Sigmoid colon (tissue), 7 donors: Measurements from ENCODE around the gene NLRP1. TPM values are rescaled to one million over a fixed set of nuclear protein-coding genes. Genes with fewer than 3 reads are reported as not detected.
A peak's percentile ranks its signal among the peaks of the same experiment; 100 is the strongest.

Experiments used
- DNase-seq: peaks from one replicate; pipeline ENCODE4 v3.0.0-alpha.2; 2019
- H3K27ac ChIP-seq, 4 donors: fragments of 200-600 bp; sonication (generic); one replicate each; pipeline ENCODE4 v1.5.1; 2016 to 2019; ENCODE audit warnings: mild to moderate bottlenecking in 1 of 4
- H3K27me3 ChIP-seq, 3 donors: fragments of 200-600 bp; sonication (generic); one replicate each; pipeline ENCODE4 v1.5.1; 2019; ENCODE audit warnings: mild to moderate bottlenecking in 1 of 3
- H3K36me3 ChIP-seq, 4 donors: fragments of 200-600 bp; sonication (generic); one replicate each; pipeline ENCODE4 v1.5.1; 2016 to 2019
- H3K4me1 ChIP-seq, 4 donors: fragments of 200-600 bp; sonication (generic); one replicate each; pipeline ENCODE4 v1.5.1; 2017 to 2019
- H3K4me3 ChIP-seq, 4 donors: fragments of 200-600 bp; sonication (generic); one replicate each; pipeline ENCODE4 v1.5.1; 2017 to 2019; ENCODE audit warnings: mild to moderate bottlenecking in 2 of 4, moderate library complexity in 1 of 4
- H3K9me3 ChIP-seq, 4 donors: fragments of 200-600 bp in 3 of 4; sonication (generic) in 3 of 4; one replicate each; pipeline versions ENCODE4 v1.5.1 to v1.6.1; 2013 to 2019
- CTCF ChIP-seq, 4 experiments: fragments of 450-650 bp in 3 of 4; fragments of 200-600 bp in 1 of 4; IDR thresholded peaks; one replicate each; pipeline ENCODE4 v1.5.1; 2016 to 2019; ENCODE audit warnings: antibody characterized with exemption in 4 of 4, mild to moderate bottlenecking in 3 of 4, moderate library complexity in 2 of 4
- EP300 ChIP-seq, 4 donors: sonication (generic); formaldehyde crosslinking; IDR thresholded peaks; one replicate each; pipeline ENCODE4 v1.6.1; 2017; ENCODE audit warnings: antibody characterized with exemption in 4 of 4
- POLR2A ChIP-seq, 2 donors: fragments of 450-650 bp; IDR thresholded peaks; one replicate each; pipeline ENCODE4 v1.6.1; 2016; ENCODE audit warnings: antibody characterized with exemption in 2 of 2, mild to moderate bottlenecking in 2 of 2, moderate library complexity in 2 of 2
- POLR2AphosphoS5 ChIP-seq, 4 donors: sonication (generic); formaldehyde crosslinking; IDR thresholded peaks; one replicate each; pipeline ENCODE4 v1.6.1; 2017; ENCODE audit warnings: antibody characterized with exemption in 4 of 4
- WGBS, 2 donors: extraction: QIAGEN DNeasy Blood & Tissue Kit; methylation state at CpG; one replicate each; pipeline ENCODE4 v1.1.7; 2013; 5-methylcytosine and 5-hydroxymethylcytosine counted together
- intact Hi-C: fragments of 100-400 bp; cut with DNase I; formaldehyde crosslinking; loops from one replicate; pipeline ENCODE4 v1.15.1; 2023
- polyA plus RNA-seq, 3 donors: library from polyadenylated mRNA; stranded (reverse); fragments of 200-250 nt; gene quantifications; one replicate each; pipeline ENCODE4 v1.2.3, GENCODE V29; 2013
- total RNA-seq, 4 donors: library from RNA; depleted of rRNA; stranded (reverse); fragments of >200 nt; gene quantifications; one replicate each; pipeline ENCODE4 v1.1.0, GENCODE V29; 2016
- donor health status: healthy with polysubstance abuse.
- donor health status: Bipolar disorder and iron deficiency.
- donor health status: healthy.

NLRP1 gene
- total and polyA plus RNA-seq, 7 donors = 1.8 to 70.3 (median 25.0) TPM

GRCh38 chr17:5585836-5586521 is 1.7 kb upstream of the NLRP1 start:
- intact Hi-C loops = loop anchor here (5.0 kb wide), 2 partner anchors 121 to 851 kb away; partner anchors contain the start of gene AIPL1
- no peak for DNase-seq
- 7 to 27% methylated on average over 11 of the region's 11 CpGs for WGBS, 2 donors
- no peaks in the 10 kb centered on the region for H3K9me3 ChIP-seq
- H3K27ac ChIP-seq = peak overlapping the region in 2 of 4 donors; percentile 79 to 84
- no peaks in the 10 kb centered on the region for H3K27me3 ChIP-seq
- TF ChIP-seq CTCF (IDR thresholded peaks at IDR 0.05) (no peak), POLR2AphosphoS5 (IDR thresholded peaks at IDR 0.05) (no peak), EP300 (IDR thresholded peaks at IDR 0.05) (no peak), POLR2A (IDR thresholded peaks at IDR 0.05) (no peak)
- peaks cover 0 to 11% (median 5%) of the 10 kb centered on the region in 4 donors for H3K36me3 ChIP-seq
- H3K4me1 ChIP-seq = peaks cover 0 to 32% (median 20%) of the 10 kb centered on the region in 4 donors
- no peak overlapping the region for H3K4me3 ChIP-seq

- 88 to 94% methylated on average over 11 of the region's 11 CpGs for WGBS, 2 donors
- peaks cover 0 to 13% (median 6%) of the 10 kb centered on the region in 4 donors for H3K36me3 ChIP-seq
- no peak overlapping the region for H3K4me3 ChIP-seq
- H3K27ac ChIP-seq = peak overlapping the region; percentile 75 to 84 (median 80)
- H3K27me3 ChIP-seq = no peaks in the 10 kb centered on the region
- H3K4me1 ChIP-seq = peaks cover 0 to 32% (median 20%) of the 10 kb centered on the region in 4 donors
- intact Hi-C loops = loop anchor here (5.0 kb wide), 2 partner anchors 122 to 852 kb away; partner anchors contain the start of gene AIPL1
- no peak for DNase-seq
- no peaks in the 10 kb centered on the region for H3K9me3 ChIP-seq
- TF ChIP-seq POLR2AphosphoS5 (IDR thresholded peaks at IDR 0.05) (no peak), EP300 (IDR thresholded peaks at IDR 0.05) (no peak), CTCF (IDR thresholded peaks at IDR 0.05) (no peak), POLR2A (IDR thresholded peaks at IDR 0.05) (no peak)
Measured at GRCh38 chr17:5585287-5585794, 1.0 kb upstream of the NLRP1 start.

GRCh38 chr17:5583426-5584382 is 605 bp downstream of the NLRP1 start:
- WGBS, 2 donors = 61 to 74% methylated on average over 21 of the region's 21 CpGs
- Histone ChIP-seq H3K4me1 (peaks cover 0 to 32% (median 20%) of the 10 kb centered on the region in 4 donors), H3K27me3 (no peaks in the 10 kb centered on the region), H3K36me3 (peaks cover 0 to 22% (median 6%) of the 10 kb centered on the region in 4 donors), H3K9me3 (no peaks in the 10 kb centered on the region), H3K4me3 (peak overlapping the region; percentile 37 to 52 (median 50)), H3K27ac (peak overlapping the region; percentile 75 to 84 (median 80))
- intact Hi-C loops = no loop called here
- no peak for DNase-seq
- TF ChIP-seq POLR2AphosphoS5 (IDR thresholded peaks at IDR 0.05) (peak in 2 of 4 donors; percentile 6 to 10), CTCF (IDR thresholded peaks at IDR 0.05) (no peak), POLR2A (IDR thresholded peaks at IDR 0.05) (no peak), EP300 (IDR thresholded peaks at IDR 0.05) (no peak)

GRCh38 chr17:5582209-5583185 is 1.8 kb downstream of the NLRP1 start:
- H3K4me3 ChIP-seq = no peak overlapping the region
- H3K27ac ChIP-seq = peak overlapping the region in 2 of 4 donors; percentile 75 to 84
- intact Hi-C loops = no loop called here
- H3K4me1 ChIP-seq = peaks cover 0 to 32% (median 20%) of the 10 kb centered on the region in 4 donors
- no peaks in the 10 kb centered on the region for H3K9me3 ChIP-seq
- TF ChIP-seq POLR2A (IDR thresholded peaks at IDR 0.05) = no peak
- no peak for TF ChIP-seq POLR2AphosphoS5 (IDR thresholded peaks at IDR 0.05)
- no peak for TF ChIP-seq CTCF (IDR thresholded peaks at IDR 0.05)
- no peak for TF ChIP-seq EP300 (IDR thresholded peaks at IDR 0.05)
- no peak for DNase-seq
- no peaks in the 10 kb centered on the region for H3K27me3 ChIP-seq
- 72 to 74% methylated on average over 11 of the region's 11 CpGs for WGBS, 2 donors
- peaks cover 0 to 22% (median 6%) of the 10 kb centered on the region in 4 donors for H3K36me3 ChIP-seq
